Endothelial cell (in vitro differentiated cells): Measurements from ENCODE around the gene METTL24. TPM values are rescaled to one million over a fixed set of nuclear protein-coding genes. Genes with fewer than 3 reads are reported as not detected.
"Not testable (repeated sequence)": the region's sequence is repeated elsewhere in the genome, so short reads cannot be mapped to it uniquely, and the experiment has no call there.

Experiments
- DNase-seq: peaks from one replicate; pipeline ENCODE4 v3.0.0; 2021; ENCODE audit warnings: low spot score
- H3K27ac Mint-ChIP-seq: one replicate; pipeline ENCODE4 v1.8.0; 2021; ENCODE audit warnings: mixed read lengths, inconsistent platforms; ENCODE audit not compliant: unreplicated experiment
- H3K27me3 Mint-ChIP-seq: one replicate; pipeline ENCODE4 v1.8.0; 2021; ENCODE audit warnings: mild to moderate bottlenecking, moderate library complexity, mixed read lengths, inconsistent platforms; ENCODE audit not compliant: unreplicated experiment
- H3K36me3 Mint-ChIP-seq: one replicate; pipeline ENCODE4 v1.8.0; 2021; ENCODE audit warnings: mild to moderate bottlenecking, low read depth, mixed read lengths, inconsistent platforms; ENCODE audit not compliant: unreplicated experiment
- H3K4me1 Mint-ChIP-seq: one replicate; pipeline ENCODE4 v1.8.0; 2021; ENCODE audit warnings: mild to moderate bottlenecking, mixed read lengths, inconsistent platforms; ENCODE audit not compliant: unreplicated experiment
- H3K4me3 Mint-ChIP-seq: one replicate; pipeline ENCODE4 v1.8.0; 2021; ENCODE audit warnings: mild to moderate bottlenecking, mixed read lengths, inconsistent platforms; ENCODE audit not compliant: unreplicated experiment
- H3K9me3 Mint-ChIP-seq: one replicate; pipeline ENCODE4 v1.8.0; 2021; ENCODE audit warnings: mixed read lengths, inconsistent platforms; ENCODE audit not compliant: unreplicated experiment
- CTCF ChIP-seq: fragments of 200-600 bp; sonication (generic); IDR thresholded peaks from one replicate; pipeline ENCODE4 v1.5.0; 2021; ENCODE audit warnings: antibody characterized with exemption; ENCODE audit not compliant: unreplicated experiment
- total RNA-seq: library from RNA; stranded (reverse); fragmentation: NEBNext Ultra II Directional; extraction: Animal tissue kit (Norgen Biotek cat#: 25700); gene quantifications from one replicate; pipeline ENCODE4 v1.2.1, GENCODE V29; 2021; ENCODE audit not compliant: unreplicated experiment

Gene METTL24
- total RNA-seq, 1 donor from 2014 or later = 6.5 TPM

GRCh38 chr6:110315207-110315868 lies 42.8 kb downstream of the METTL24 start:
- Mint-ChIP-seq H3K27me3 (no peaks in the 10 kb centered on the region), H3K4me3 (no peak overlapping the region), H3K4me1 (no peaks in the 10 kb centered on the region), H3K36me3 (no peaks in the 10 kb centered on the region), H3K27ac (no peak overlapping the region), H3K9me3 (no peaks in the 10 kb centered on the region)
- DNase-seq = no peak
- no peak for TF ChIP-seq CTCF

- no peak for DNase-seq
- no peak overlapping the region for H3K27ac Mint-ChIP-seq
- no peaks in the 10 kb centered on the region for H3K9me3 Mint-ChIP-seq
- H3K36me3 Mint-ChIP-seq = peaks cover 3% of the 10 kb centered on the region
- no peak for TF ChIP-seq CTCF
- no peaks in the 10 kb centered on the region for H3K4me1 Mint-ChIP-seq
- no peaks in the 10 kb centered on the region for H3K27me3 Mint-ChIP-seq
- no peak overlapping the region for H3K4me3 Mint-ChIP-seq
Measured at GRCh38 chr6:110310861-110311446, 47.2 kb downstream of the METTL24 start.

GRCh38 chr6:110309432-110309831 lies 48.7 kb downstream of the METTL24 start:
- not testable (repeated sequence) for H3K36me3 Mint-ChIP-seq, H3K4me1 Mint-ChIP-seq, H3K9me3 Mint-ChIP-seq, H3K4me3 Mint-ChIP-seq, DNase-seq, H3K27ac Mint-ChIP-seq, H3K27me3 Mint-ChIP-seq

GRCh38 chr6:110307368-110307767 lies 50.8 kb downstream of the METTL24 start:
- Mint-ChIP-seq H3K4me3 (no peak overlapping the region), H3K9me3 (no peaks in the 10 kb centered on the region), H3K36me3 (peaks cover 6% of the 10 kb centered on the region), H3K4me1 (no peaks in the 10 kb centered on the region), H3K27me3 (no peaks in the 10 kb centered on the region), H3K27ac (no peak overlapping the region)
- TF ChIP-seq CTCF = no peak
- DNase-seq = no peak

GRCh38 chr6:110305832-110306231 lies 52.3 kb downstream of the METTL24 start:
- H3K27ac Mint-ChIP-seq, DNase-seq, H3K4me1 Mint-ChIP-seq, H3K27me3 Mint-ChIP-seq, H3K36me3 Mint-ChIP-seq, H3K9me3 Mint-ChIP-seq, H3K4me3 Mint-ChIP-seq: not testable (repeated sequence)

- H3K9me3 Mint-ChIP-seq, H3K4me1 Mint-ChIP-seq, H3K27me3 Mint-ChIP-seq, DNase-seq, H3K4me3 Mint-ChIP-seq, H3K36me3 Mint-ChIP-seq, H3K27ac Mint-ChIP-seq: not testable (repeated sequence)
Measured at GRCh38 chr6:110303692-110304091, 54.5 kb downstream of the METTL24 start.
